ENCODE results near the gene TSHB. TPM values are rescaled to one million over a fixed set of nuclear protein-coding genes. Genes with fewer than 3 reads are reported as not detected.

Gene TSHB
- total RNA-seq, 1 experiment from 2014 or later, result not detected

- TF ChIP-seq, protein P1, sequence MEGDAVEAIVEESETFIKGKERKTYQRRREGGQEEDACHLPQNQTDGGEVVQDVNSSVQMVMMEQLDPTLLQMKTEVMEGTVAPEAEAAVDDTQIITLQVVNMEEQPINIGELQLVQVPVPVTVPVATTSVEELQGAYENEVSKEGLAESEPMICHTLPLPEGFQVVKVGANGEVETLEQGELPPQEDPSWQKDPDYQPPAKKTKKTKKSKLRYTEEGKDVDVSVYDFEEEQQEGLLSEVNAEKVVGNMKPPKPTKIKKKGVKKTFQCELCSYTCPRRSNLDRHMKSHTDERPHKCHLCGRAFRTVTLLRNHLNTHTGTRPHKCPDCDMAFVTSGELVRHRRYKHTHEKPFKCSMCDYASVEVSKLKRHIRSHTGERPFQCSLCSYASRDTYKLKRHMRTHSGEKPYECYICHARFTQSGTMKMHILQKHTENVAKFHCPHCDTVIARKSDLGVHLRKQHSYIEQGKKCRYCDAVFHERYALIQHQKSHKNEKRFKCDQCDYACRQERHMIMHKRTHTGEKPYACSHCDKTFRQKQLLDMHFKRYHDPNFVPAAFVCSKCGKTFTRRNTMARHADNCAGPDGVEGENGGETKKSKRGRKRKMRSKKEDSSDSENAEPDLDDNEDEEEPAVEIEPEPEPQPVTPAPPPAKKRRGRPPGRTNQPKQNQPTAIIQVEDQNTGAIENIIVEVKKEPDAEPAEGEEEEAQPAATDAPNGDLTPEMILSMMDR (IDR thresholded peaks at IDR 0.05 in 2 of 3, conservative IDR thresholded peaks at IDR 0.05 in 1 of 3; ENCODE audit: borderline replicate concordance in 1 of 3, insufficient read depth in 1 of 3, low read depth in 2 of 3, low read length in 2 of 3), result no peak
- TF ChIP-seq POLR2AphosphoS5 (IDR thresholded peaks at IDR 0.05; ENCODE audit: low read depth, low read length), result no peak
These were observed 47.4 kb upstream of the TSHB start (continued) for GRCh38 chr1:114982251-114982650.

GRCh38 chr1:114986286-114986685 lies 43.3 kb upstream of the TSHB start:
- DNase-seq (ENCODE audit: low read depth, low spot score), result no peak
- Histone ChIP-seq H3K4me1 (ENCODE audit: control insufficient read depth in 1 of 2, insufficient read depth in 2 of 2, low read length in 2 of 2) (no peaks in the 10 kb centered on the region), H4K20me1 (ENCODE audit: insufficient read depth) (no peaks in the 10 kb centered on the region), H3K79me2 (ENCODE audit: insufficient read depth, low read length) (no peaks in the 10 kb centered on the region), H3K4me3 (replicated peaks in 1 of 2; ENCODE audit: low read depth in 1 of 2, low read length in 2 of 2) (no peak overlapping the region), H3K9me3 (ENCODE audit: control insufficient read depth in 1 of 2, insufficient read depth in 1 of 2, low read depth in 1 of 2, low read length in 2 of 2) (peaks cover 5 to 13% of the 10 kb centered on the region in 2 experiments), H3K4me2 (ENCODE audit: low read length) (no peak overlapping the region), H3K36me3 (ENCODE audit: control insufficient read depth in 1 of 2, insufficient read depth in 2 of 2, low read length in 2 of 2) (no peaks in the 10 kb centered on the region), H3K27me3 (ENCODE audit: insufficient read depth, low read length) (no peaks in the 10 kb centered on the region), H3K9ac (ENCODE audit: low read length) (no peak overlapping the region), H3K27ac (ENCODE audit: low read depth, low read length) (no peak overlapping the region), H3K9me2 (ENCODE audit: insufficient read depth) (no peaks in the 10 kb centered on the region), H2AFZ (ENCODE audit: low read depth, low read length, poor library complexity, severe bottlenecking) (no peak overlapping the region)
- no peak for TF ChIP-seq EGR1 (IDR thresholded peaks at IDR 0.05; ENCODE audit: low read depth)
- TF ChIP-seq POLR2A (IDR thresholded peaks at IDR 0.05; ENCODE audit: borderline replicate concordance, extremely low read depth, insufficient read depth, insufficient read length), result no peak
- TF ChIP-seq POLR2AphosphoS5 (IDR thresholded peaks at IDR 0.05; ENCODE audit: low read depth, low read length), result no peak
- no peak for TF ChIP-seq ELF1 (IDR thresholded peaks at IDR 0.05; ENCODE audit: borderline replicate concordance, low read depth)
- TF ChIP-seq SP1 (IDR thresholded peaks at IDR 0.05; ENCODE audit: low read depth), result no peak
- TF ChIP-seq, protein P1 (IDR thresholded peaks at IDR 0.05 in 2 of 3, conservative IDR thresholded peaks at IDR 0.05 in 1 of 3; ENCODE audit: borderline replicate concordance in 1 of 3, insufficient read depth in 1 of 3, low read depth in 2 of 3, low read length in 2 of 3), result no peak
- TF ChIP-seq EZH2 (IDR thresholded peaks at IDR 0.05), result no peak
- no peak for TF ChIP-seq FOSL1 (IDR thresholded peaks at IDR 0.05; ENCODE audit: low read depth)
- TF ChIP-seq, protein P2, sequence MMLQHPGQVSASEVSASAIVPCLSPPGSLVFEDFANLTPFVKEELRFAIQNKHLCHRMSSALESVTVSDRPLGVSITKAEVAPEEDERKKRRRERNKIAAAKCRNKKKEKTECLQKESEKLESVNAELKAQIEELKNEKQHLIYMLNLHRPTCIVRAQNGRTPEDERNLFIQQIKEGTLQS (IDR thresholded peaks at IDR 0.05), result no peak
- no peak for TF ChIP-seq ZFX (IDR thresholded peaks at IDR 0.05)
- TF ChIP-seq TCF7L2 (IDR thresholded peaks at IDR 0.05; ENCODE audit: borderline replicate concordance, extremely low read depth, insufficient read depth, insufficient read length), result no peak
- TF ChIP-seq SIN3A (IDR thresholded peaks at IDR 0.05; ENCODE audit: low read depth), result no peak
- CTCF ChIA-PET, result no interaction called here
- ATAC-seq, result no peak
- intact Hi-C loops (cut with micrococcal nuclease), result no loop called here
- RAD21 ChIA-PET (ENCODE audit: low non-redundant PET in 1 of 2, low total read pairs in 2 of 2, uncharacterized antibody in 2 of 2, unreplicated experiment in 2 of 2), result no interaction called here
- no TSS peak for BruUV-seq (replicated peaks)
- POLR2A ChIA-PET, result no interaction called here

Data from HCT116 (cell line).